ENCODE results near the gene IQSEC1. TPM values are rescaled to one million over a fixed set of nuclear protein-coding genes. Genes with fewer than 3 reads are reported as not detected.

The IQSEC1 gene
- total and polyA plus RNA-seq, 2 experiments from 2014 or later, result 8.0 to 51.9 TPM

DNA sequence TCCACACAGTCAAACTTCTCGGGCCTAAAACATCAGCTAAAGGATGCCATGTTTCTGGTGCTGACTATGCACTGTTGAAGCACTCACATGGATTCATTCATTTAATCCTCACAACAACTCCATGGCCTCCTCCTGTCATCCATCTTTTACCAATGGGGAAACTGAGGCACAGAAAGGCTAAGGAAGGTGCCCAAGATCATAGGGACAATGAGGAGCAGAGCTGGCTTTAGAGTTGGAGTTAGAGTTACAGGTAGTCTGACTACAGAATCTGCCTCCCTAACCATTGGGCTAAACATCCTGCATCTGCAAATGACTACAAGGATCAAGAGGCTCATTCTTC lies 111.6 kb downstream of the IQSEC1 start:
- no peak for TF ChIP-seq ZNF114 (CRISPR knock-in tag; IDR thresholded peaks at IDR 0.05)
- no peak for TF ChIP-seq CREB1 (CRISPR knock-in tag; IDR thresholded peaks at IDR 0.05; ENCODE audit: low read depth)
- TF ChIP-seq ZNF331 (CRISPR knock-in tag; IDR thresholded peaks at IDR 0.05; ENCODE audit: low read depth), result no peak
- no peak for TF ChIP-seq EZH2 (IDR thresholded peaks at IDR 0.05; ENCODE audit: low read depth, unreplicated experiment)
- TF ChIP-seq, protein P1, sequence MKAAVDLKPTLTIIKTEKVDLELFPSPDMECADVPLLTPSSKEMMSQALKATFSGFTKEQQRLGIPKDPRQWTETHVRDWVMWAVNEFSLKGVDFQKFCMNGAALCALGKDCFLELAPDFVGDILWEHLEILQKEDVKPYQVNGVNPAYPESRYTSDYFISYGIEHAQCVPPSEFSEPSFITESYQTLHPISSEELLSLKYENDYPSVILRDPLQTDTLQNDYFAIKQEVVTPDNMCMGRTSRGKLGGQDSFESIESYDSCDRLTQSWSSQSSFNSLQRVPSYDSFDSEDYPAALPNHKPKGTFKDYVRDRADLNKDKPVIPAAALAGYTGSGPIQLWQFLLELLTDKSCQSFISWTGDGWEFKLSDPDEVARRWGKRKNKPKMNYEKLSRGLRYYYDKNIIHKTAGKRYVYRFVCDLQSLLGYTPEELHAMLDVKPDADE (IDR thresholded peaks at IDR 0.05), result no peak
- no peak for TF ChIP-seq REST (IDR thresholded peaks at IDR 0.05; ENCODE audit: unreplicated experiment)
- TF ChIP-seq ZNF462 (CRISPR knock-in tag; IDR thresholded peaks at IDR 0.05), result no peak
- TF ChIP-seq EZH2phosphoT487 (IDR thresholded peaks at IDR 0.05; ENCODE audit: unreplicated experiment), result no peak
- Histone ChIP-seq H3K9me2 (ENCODE audit: insufficient read depth) (no peaks in the 10 kb centered on the region), H2AFZ (no peak overlapping the region), H3K79me2 (replicated peaks; ENCODE audit: insufficient read depth) (peaks cover 98% of the 10 kb centered on the region), H3K4me3 (no peak overlapping the region), H3K36me3 (ENCODE audit: insufficient read depth) (no peaks in the 10 kb centered on the region), H3K27ac (ENCODE audit: low read depth) (no peak overlapping the region), H3K4me2 (no peak overlapping the region), H3F3A (replicated peaks; ENCODE audit: low read depth) (no peaks in the 10 kb centered on the region), H4K20me1 (replicated peaks; ENCODE audit: insufficient read depth) (peaks cover 24% of the 10 kb centered on the region; the same call in 1 of the 2 replicates), H3K27me3 (ENCODE audit: insufficient read depth) (no peaks in the 10 kb centered on the region), H3K4me1 (ENCODE audit: insufficient read depth) (peaks cover 28% of the 10 kb centered on the region; the same call in 1 of the 2 replicates)
- H3K4me3 Mint-ChIP-seq, result no peak overlapping the region
- no peak for ATAC-seq
- no peak for DNase-seq (ENCODE audit: low spot score)
- peaks cover 22% of the 10 kb centered on the region for H3K27me3 Mint-ChIP-seq (ENCODE audit: insufficient read depth, low read depth, poor library complexity)
- no peaks in the 10 kb centered on the region for H3K9me3 Mint-ChIP-seq
- H3K27ac Mint-ChIP-seq, result no peak overlapping the region
- H3K4me1 Mint-ChIP-seq, result peaks cover 42% of the 10 kb centered on the region
- H3K36me3 Mint-ChIP-seq (ENCODE audit: low read depth), result no peaks in the 10 kb centered on the region
